Caco-2 (cell line): ENCODE results near the gene MACROD1. TPM values are rescaled to one million over a fixed set of nuclear protein-coding genes. Genes with fewer than 3 reads are reported as not detected.

Experiments used
- Bru-seq: library from RNA; stranded (reverse); fragments of 400-500 nt; gene quantifications from one replicate; lab custom pipeline; 2021; lab: Mats Ljungman, UMichigan
- BruChase-seq, 2 experiments: library from RNA; stranded (reverse); fragments of 400-500 nt; gene quantifications; one replicate each; lab custom pipeline; 2021; lab: Mats Ljungman, UMichigan
- BruUV-seq: library from RNA; stranded (reverse); fragments of 400-500 nt; replicated peaks from 2 replicates; lab custom pipeline; 2021; lab: Mats Ljungman, UMichigan
- CTCF ChIA-PET: fragments of 300-600 bp; sonication (Branson Sonifier 250); formaldehyde crosslinking; loops from one replicate; lab custom pipeline; 2022; ENCODE audit warnings: antibody characterized with exemption; lab: Charles Lee
- POLR2A ChIA-PET: fragments of 300-600 bp; sonication (Branson Sonifier 250); formaldehyde crosslinking; loops from one replicate; lab custom pipeline; 2022; ENCODE audit warnings: antibody characterized with exemption; lab: Charles Lee
- DNase-seq, 2 experiments: peaks; one replicate each; pipeline versions ENCODE4 v3.0.0 to v3.0.0-alpha.2; 2020 to 2022
- H3K27me3 ChIP-seq: replicated peaks from 2 replicates; pipeline ENCODE4 v1.6.0; 2011; ENCODE audit warnings: low read length; ENCODE audit not compliant: control insufficient read depth, insufficient read depth
- H3K36me3 ChIP-seq: 2 replicates; pipeline ENCODE4 v1.5.1; 2011; ENCODE audit warnings: low read length; ENCODE audit not compliant: control insufficient read depth, insufficient read depth
- H3K4me1 ChIP-seq: fragments of 250-450 bp; sonication (Bioruptor Pico); 2 replicates; pipeline ENCODE4 v1.5.1; 2020; ENCODE audit warnings: mild to moderate bottlenecking
- H3K4me3 ChIP-seq: 2 replicates; pipeline ENCODE4 v1.5.1; 2011; ENCODE audit warnings: low read depth, mild to moderate bottlenecking, control low read depth, low read length
- H3K9me3 ChIP-seq: fragments of 250-450 bp; sonication (Bioruptor Pico); 2 replicates; pipeline ENCODE4 v1.5.1; 2020; ENCODE audit warnings: mild to moderate bottlenecking, moderate library complexity
- H3K27ac Mint-ChIP-seq: one replicate; pipeline ENCODE4 v1.8.0; 2022; ENCODE audit warnings: mixed read lengths; ENCODE audit not compliant: unreplicated experiment
- H3K27me3 Mint-ChIP-seq: one replicate; pipeline ENCODE4 v1.8.0; 2022; ENCODE audit warnings: mixed read lengths; ENCODE audit not compliant: insufficient read depth, unreplicated experiment
- H3K36me3 Mint-ChIP-seq: one replicate; pipeline ENCODE4 v1.8.0; 2022; ENCODE audit warnings: mild to moderate bottlenecking, mixed read lengths; ENCODE audit not compliant: insufficient read depth, unreplicated experiment
- H3K4me1 Mint-ChIP-seq: one replicate; pipeline ENCODE4 v1.8.0; 2022; ENCODE audit warnings: low read depth, mixed read lengths; ENCODE audit not compliant: unreplicated experiment
- H3K4me3 Mint-ChIP-seq: one replicate; pipeline ENCODE4 v1.8.0; 2022; ENCODE audit warnings: mild to moderate bottlenecking, moderate library complexity, mixed read lengths; ENCODE audit not compliant: unreplicated experiment
- H3K9me3 Mint-ChIP-seq: one replicate; pipeline ENCODE4 v1.8.0; 2022; ENCODE audit warnings: mixed read lengths; ENCODE audit not compliant: unreplicated experiment
- intact Hi-C: fragments of 100-400 bp; cut with micrococcal nuclease; formaldehyde crosslinking; loops from one replicate; pipeline ENCODE4 v1.10.0; 2022; ENCODE audit not compliant: unreplicated experiment
- long read RNA-seq: library from polyadenylated mRNA; stranded (forward); transcript quantifications from one replicate; pipeline ENCODE4 v2.0.0, GENCODE V29; 2022
- total RNA-seq: library from RNA; stranded (reverse); gene quantifications from 2 replicates; pipeline ENCODE4 v1.2.3, GENCODE V29; 2022
- TF ChIP-seq, protein P1 (sequence below), 2 experiments: fragments of 200-600 bp in 1 of 2; IDR thresholded peaks; 1 replicate in 1 of 2; 2 replicates in 1 of 2; pipeline versions ENCODE4 v1.5.1 to v1.8.0; 2011 to 2022; ENCODE audit warnings: antibody characterized with exemption in 1 of 2, control low read depth in 1 of 2, inconsistent platforms in 1 of 2, low read depth in 1 of 2, low read length in 1 of 2, mild to moderate bottlenecking in 1 of 2, moderate library complexity in 1 of 2; ENCODE audit not compliant: insufficient read depth in 1 of 2, severe bottlenecking in 1 of 2, unreplicated experiment in 1 of 2

Gene MACROD1, protein sequence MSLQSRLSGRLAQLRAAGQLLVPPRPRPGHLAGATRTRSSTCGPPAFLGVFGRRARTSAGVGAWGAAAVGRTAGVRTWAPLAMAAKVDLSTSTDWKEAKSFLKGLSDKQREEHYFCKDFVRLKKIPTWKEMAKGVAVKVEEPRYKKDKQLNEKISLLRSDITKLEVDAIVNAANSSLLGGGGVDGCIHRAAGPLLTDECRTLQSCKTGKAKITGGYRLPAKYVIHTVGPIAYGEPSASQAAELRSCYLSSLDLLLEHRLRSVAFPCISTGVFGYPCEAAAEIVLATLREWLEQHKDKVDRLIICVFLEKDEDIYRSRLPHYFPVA
- total RNA-seq: 24.0 and 29.6 TPM in 2 replicates
- percentile 57 among the genes with signal in this experiment for Bru-seq, nascent RNA
- percentile 62 among the genes with signal in this experiment for BruChase-seq, experiment 1, labeled RNA remaining after a 2-hour chase
- BruChase-seq, experiment 2, labeled RNA remaining after a 6-hour chase: percentile 74 among the genes with signal in this experiment
- long read RNA-seq, transcript MACROD1-201 (11 exons, 1,205 nt): major isoform, 20 of 41 reads
- long read RNA-seq, partial matches to known transcripts: 3 of 41 reads
- long read RNA-seq, other reads (novel, unspliced or antisense): 16 of 41 reads

DNA sequence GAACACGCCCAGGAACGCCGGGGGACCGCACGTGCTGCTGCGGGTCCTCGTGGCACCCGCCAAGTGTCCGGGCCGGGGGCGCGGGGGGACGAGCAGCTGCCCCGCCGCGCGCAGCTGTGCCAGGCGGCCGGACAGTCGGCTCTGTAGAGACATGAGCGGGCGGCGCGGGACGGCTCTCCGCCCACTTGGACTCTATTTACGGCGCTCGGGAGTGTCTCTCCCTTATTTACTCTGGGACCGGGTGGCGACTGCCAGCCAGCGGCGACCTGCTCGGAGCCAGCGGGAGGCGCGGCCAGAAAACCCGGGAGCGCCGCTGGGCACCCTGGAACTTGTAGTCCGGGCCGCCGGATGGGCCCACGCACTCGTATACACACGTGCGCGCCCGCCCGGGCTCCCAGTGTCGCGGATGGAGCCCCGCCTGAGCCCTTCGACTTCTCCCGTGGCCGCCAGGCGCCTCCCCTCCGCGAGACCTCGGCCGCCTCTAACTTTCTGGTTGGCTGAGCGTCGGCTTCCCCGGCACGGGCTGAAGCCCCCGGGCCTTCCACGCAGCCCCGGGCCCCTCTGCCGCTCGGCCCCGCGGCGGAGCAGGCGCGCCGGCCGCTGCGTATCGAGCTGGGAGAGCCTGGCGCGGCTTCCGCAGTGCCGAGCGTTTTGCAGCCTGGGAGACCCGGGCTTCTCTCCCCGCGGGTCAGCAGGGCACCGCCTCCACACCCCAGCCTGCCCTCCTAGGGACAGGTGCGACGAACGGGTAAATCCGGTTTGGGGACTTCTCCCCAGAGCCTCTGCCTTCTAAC is at the start of gene MACROD1:
Gene MACROD1, minus strand, starts transcription at position 272 of the 794 bp plus-strand sequence. Its CDS starts 119 bp downstream, at position 153.
- ChIA-PET POLR2A (interaction anchor here (0.8 to 2.3 kb wide), 3 partner anchors 19 to 152 kb away, joined by 3 to 33 read pairs (median 3); partner anchors contain the start of genes FKBP2, PRDX5, STIP1 and TRMT112), CTCF (interaction anchor here (0.9 to 2.8 kb wide), 4 partner anchors 13 to 152 kb away, joined by 3 to 19 read pairs (median 3); partner anchors contain the start of genes PRDX5, STIP1 and TRMT112)
- no peaks in the 10 kb centered on the region for H3K9me3 Mint-ChIP-seq
- no peaks in the 10 kb centered on the region for H3K27me3 Mint-ChIP-seq
- TF ChIP-seq, protein P1, sequence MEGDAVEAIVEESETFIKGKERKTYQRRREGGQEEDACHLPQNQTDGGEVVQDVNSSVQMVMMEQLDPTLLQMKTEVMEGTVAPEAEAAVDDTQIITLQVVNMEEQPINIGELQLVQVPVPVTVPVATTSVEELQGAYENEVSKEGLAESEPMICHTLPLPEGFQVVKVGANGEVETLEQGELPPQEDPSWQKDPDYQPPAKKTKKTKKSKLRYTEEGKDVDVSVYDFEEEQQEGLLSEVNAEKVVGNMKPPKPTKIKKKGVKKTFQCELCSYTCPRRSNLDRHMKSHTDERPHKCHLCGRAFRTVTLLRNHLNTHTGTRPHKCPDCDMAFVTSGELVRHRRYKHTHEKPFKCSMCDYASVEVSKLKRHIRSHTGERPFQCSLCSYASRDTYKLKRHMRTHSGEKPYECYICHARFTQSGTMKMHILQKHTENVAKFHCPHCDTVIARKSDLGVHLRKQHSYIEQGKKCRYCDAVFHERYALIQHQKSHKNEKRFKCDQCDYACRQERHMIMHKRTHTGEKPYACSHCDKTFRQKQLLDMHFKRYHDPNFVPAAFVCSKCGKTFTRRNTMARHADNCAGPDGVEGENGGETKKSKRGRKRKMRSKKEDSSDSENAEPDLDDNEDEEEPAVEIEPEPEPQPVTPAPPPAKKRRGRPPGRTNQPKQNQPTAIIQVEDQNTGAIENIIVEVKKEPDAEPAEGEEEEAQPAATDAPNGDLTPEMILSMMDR (IDR thresholded peaks at IDR 0.05; ENCODE audit: insufficient read depth in 1 of 2, low read depth in 1 of 2, low read length in 1 of 2, severe bottlenecking in 1 of 2, unreplicated experiment in 1 of 2): no peak
- no peaks in the 10 kb centered on the region for H3K27me3 ChIP-seq
- peak; percentile 98 for DNase-seq
- H3K36me3 ChIP-seq: no peaks in the 10 kb centered on the region
- peaks cover 17% of the 10 kb centered on the region for H3K36me3 Mint-ChIP-seq
- no TSS peak for BruUV-seq
- H3K9me3 ChIP-seq: no peaks in the 10 kb centered on the region
- intact Hi-C loops: loop anchor here (1.0 kb wide), 1 partner anchor 19 kb away; no protein-coding TSS in a partner anchor
- H3K4me1 ChIP-seq: peaks cover 12% of the 10 kb centered on the region; the same call in 1 of the 2 replicates
- H3K4me3 ChIP-seq: peak within 1 kb of the TSS; percentile 77
- H3K4me3 Mint-ChIP-seq: peak within 1 kb of the TSS; percentile 78
- H3K4me1 Mint-ChIP-seq: peaks cover 13% of the 10 kb centered on the region
- H3K27ac Mint-ChIP-seq: peak within 1 kb of the TSS; percentile 89

DNA sequence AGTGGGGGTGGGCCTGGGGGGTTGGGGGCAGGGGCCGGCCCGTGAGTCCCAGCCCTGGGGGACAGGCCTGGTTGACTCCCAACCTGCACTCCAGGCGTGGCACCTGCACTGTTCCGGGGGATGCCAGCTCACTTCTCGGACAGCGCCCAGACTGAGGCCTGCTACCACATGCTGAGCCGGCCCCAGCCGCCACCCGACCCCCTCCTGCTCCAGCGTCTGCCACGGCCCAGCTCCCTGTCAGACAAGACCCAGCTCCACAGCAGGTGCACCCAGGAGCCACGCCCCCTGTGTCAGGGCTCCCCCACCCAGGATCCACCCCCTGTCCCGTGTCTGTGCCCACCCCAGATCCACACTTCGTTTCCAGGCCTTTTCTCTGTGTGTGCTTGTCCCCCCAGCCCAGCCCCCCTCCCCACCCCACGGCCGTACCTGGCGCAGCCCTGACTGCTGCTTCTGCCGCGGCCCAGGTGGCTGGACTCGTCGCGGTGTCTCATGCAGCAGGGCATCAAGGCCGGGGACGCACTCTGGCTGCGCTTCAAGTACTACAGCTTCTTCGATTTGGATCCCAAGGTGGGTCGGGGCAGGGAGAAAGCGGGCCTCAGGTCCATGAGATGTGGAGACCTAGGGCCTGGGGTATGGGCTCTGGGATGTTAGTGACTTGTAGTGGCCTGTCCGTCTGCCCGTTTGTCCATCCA is 45.4 kb upstream of the MACROD1 start:
- no peak overlapping the region for H3K4me3 ChIP-seq
- H3K27me3 ChIP-seq: no peaks in the 10 kb centered on the region
- CTCF ChIA-PET: interaction anchor here (0.5 to 1.0 kb wide), 4 partner anchors 15 to 106 kb away, joined by 3 to 6 read pairs (median 3); partner anchors contain the start of genes PRDX5 and TRMT112
- H3K4me1 ChIP-seq: no peaks in the 10 kb centered on the region
- DNase-seq: no peak
- H3K9me3 ChIP-seq: no peaks in the 10 kb centered on the region
- intact Hi-C loops: no loop called here
- H3K36me3 ChIP-seq: no peaks in the 10 kb centered on the region; the same call in none of the 2 replicates
- H3K36me3 Mint-ChIP-seq: peaks cover 50% of the 10 kb centered on the region
- H3K27ac Mint-ChIP-seq: no peak overlapping the region
- TF ChIP-seq, protein P1 (IDR thresholded peaks at IDR 0.05; ENCODE audit: insufficient read depth in 1 of 2, low read depth in 1 of 2, low read length in 1 of 2, severe bottlenecking in 1 of 2, unreplicated experiment in 1 of 2): no peak
- no peak overlapping the region for H3K4me3 Mint-ChIP-seq
- no peaks in the 10 kb centered on the region for H3K27me3 Mint-ChIP-seq
- POLR2A ChIA-PET: no interaction called here
- H3K4me1 Mint-ChIP-seq: no peaks in the 10 kb centered on the region
- no TSS peak for BruUV-seq
- H3K9me3 Mint-ChIP-seq: no peaks in the 10 kb centered on the region
